Liver (tissue), 9 donors: ENCODE results near the gene SLC2A9. TPM values are rescaled to one million over a fixed set of nuclear protein-coding genes. Genes with fewer than 3 reads are reported as not detected.
A peak's percentile ranks its signal among the peaks of the same experiment; 100 is the strongest.

Experiments used
- DNase-seq: peaks from one replicate; pipeline ENCODE4 v3.0.0-alpha.2; 2017; ENCODE audit warnings: low spot score
- H3K27ac ChIP-seq, 2 donors: one replicate each; pipeline ENCODE4 v1.7.0; 2013; ENCODE audit warnings: inconsistent platforms in 2 of 2, low read length in 2 of 2, control low read depth in 1 of 2, low read depth in 1 of 2, mild to moderate bottlenecking in 1 of 2
- H3K27me3 ChIP-seq, 4 donors: one replicate each; pipeline versions ENCODE4 v1.6.1 to v1.7.0; 2013; ENCODE audit warnings: low read length in 3 of 4, inconsistent platforms in 1 of 4, mild to moderate bottlenecking in 1 of 4, moderate library complexity in 1 of 4; ENCODE audit not compliant: control insufficient read depth in 4 of 4, insufficient read depth in 4 of 4
- H3K36me3 ChIP-seq, 4 donors: one replicate each; pipeline versions ENCODE4 v1.6.1 to v1.7.0; 2013; ENCODE audit warnings: low read length in 3 of 4, mild to moderate bottlenecking in 3 of 4, low read depth in 1 of 4, moderate library complexity in 1 of 4; ENCODE audit not compliant: control insufficient read depth in 4 of 4, insufficient read depth in 3 of 4
- H3K4me1 ChIP-seq, 4 donors: one replicate each; pipeline versions ENCODE4 v1.6.1 to v1.7.0; 2013; ENCODE audit warnings: low read length in 3 of 4, mild to moderate bottlenecking in 3 of 4, moderate library complexity in 1 of 4; ENCODE audit not compliant: control insufficient read depth in 4 of 4, insufficient read depth in 4 of 4
- H3K4me3 ChIP-seq, 3 donors: one replicate each; pipeline versions ENCODE4 v1.6.1 to v1.7.0; 2013; ENCODE audit warnings: low read length in 3 of 3, control low read depth in 1 of 3, low read depth in 1 of 3, mild to moderate bottlenecking in 1 of 3
- H3K9ac ChIP-seq, 2 donors: one replicate each; pipeline ENCODE4 v1.7.0; 2013; ENCODE audit warnings: low read length in 2 of 2, mild to moderate bottlenecking in 2 of 2, moderate library complexity in 2 of 2, control low read depth in 1 of 2, low read depth in 1 of 2
- H3K9me3 ChIP-seq, 4 donors: one replicate each; pipeline versions ENCODE4 v1.6.1 to v1.7.0; 2013; ENCODE audit warnings: low read length in 3 of 4; ENCODE audit not compliant: control insufficient read depth in 4 of 4
- EGR1 ChIP-seq, 2 donors: IDR thresholded peaks; 2 replicates each; pipeline ENCODE4 v1.6.1; 2016 to 2018; ENCODE audit warnings: antibody characterized with exemption in 2 of 2, low read depth in 2 of 2
- FOXA1 ChIP-seq: IDR thresholded peaks from 2 replicates; pipeline ENCODE4 v1.6.1; 2016; ENCODE audit warnings: antibody characterized with exemption
- FOXA2 ChIP-seq: IDR thresholded peaks from 2 replicates; pipeline ENCODE4 v1.6.1; 2016; ENCODE audit warnings: antibody characterized with exemption
- GABPA ChIP-seq, 2 donors: IDR thresholded peaks in 1 of 2; conservative IDR thresholded peaks in 1 of 2; 2 replicates each; pipeline ENCODE4 v1.6.1; 2016; ENCODE audit warnings: antibody characterized with exemption in 2 of 2, mild to moderate bottlenecking in 1 of 2, moderate library complexity in 1 of 2
- HNF4A ChIP-seq, 2 donors: conservative IDR thresholded peaks; 2 replicates each; pipeline ENCODE4 v1.6.1; 2016; ENCODE audit warnings: antibody characterized with exemption in 2 of 2, mild to moderate bottlenecking in 2 of 2
- HNF4G ChIP-seq: IDR thresholded peaks from 2 replicates; pipeline ENCODE4 v1.6.1; 2016; ENCODE audit warnings: antibody characterized with exemption
- JUND ChIP-seq, 2 donors: IDR thresholded peaks; 2 replicates each; pipeline ENCODE4 v1.6.1; 2016; ENCODE audit warnings: antibody characterized with exemption in 2 of 2
- NR2F2 ChIP-seq: IDR thresholded peaks from 2 replicates; pipeline ENCODE4 v1.6.1; 2016; ENCODE audit warnings: antibody characterized with exemption
- RAD21 ChIP-seq, 2 donors: IDR thresholded peaks; 2 replicates each; pipeline ENCODE4 v1.6.1; 2016; ENCODE audit warnings: antibody characterized with exemption in 2 of 2, mild to moderate bottlenecking in 2 of 2
- RXRA ChIP-seq, 2 donors: IDR thresholded peaks; 2 replicates each; pipeline ENCODE4 v1.6.1; 2017 to 2018; ENCODE audit warnings: antibody characterized with exemption in 2 of 2, mild to moderate bottlenecking in 1 of 2
- SP1 ChIP-seq: IDR thresholded peaks from 2 replicates; pipeline ENCODE4 v1.6.1; 2018; ENCODE audit warnings: antibody characterized with exemption, mild to moderate bottlenecking
- TAF1 ChIP-seq: conservative IDR thresholded peaks from 2 replicates; pipeline ENCODE4 v1.6.1; 2016; ENCODE audit warnings: antibody characterized with exemption, mild to moderate bottlenecking
- YY1 ChIP-seq: IDR thresholded peaks from 2 replicates; pipeline ENCODE4 v1.6.1; 2016; ENCODE audit warnings: antibody characterized with exemption, mild to moderate bottlenecking
- whole genome bisulfite sequencing: extraction: QIAGEN DNeasy Blood & Tissue Kit; methylation state at CpG from one replicate; pipeline ENCODE4 v1.1.7; 2013; 5-methylcytosine and 5-hydroxymethylcytosine counted together
- polyA plus RNA-seq, 2 donors: library from polyadenylated mRNA; stranded (reverse) in 1 of 2; unstranded in 1 of 2; fragments of 200-250 nt in 1 of 2; fragments of >200 nt in 1 of 2; fragmentation: Nextera tagmentation in 1 of 2; extraction: Ambion mirVana in 1 of 2; gene quantifications; one replicate each; pipeline versions ENCODE4 v1.2.1 to v1.2.3, GENCODE V29; 2013 to 2015
- total RNA-seq, 2 donors: library from RNA; depleted of rRNA; stranded (reverse); fragments of >200 nt; gene quantifications; one replicate each; pipeline ENCODE4 v1.2.3, GENCODE V29; 2014
- TF ChIP-seq, protein P1 (sequence below): IDR thresholded peaks from 2 replicates; pipeline ENCODE4 v1.6.1; 2016; ENCODE audit warnings: antibody characterized with exemption
- TF ChIP-seq, protein P2 (sequence below): fragments of 150-350 bp; IDR thresholded peaks from 2 replicates; pipeline ENCODE4 v1.5.1; 2017; ENCODE audit warnings: improper control_type of control experiment, low read depth, low read length; ENCODE audit not compliant: missing input control
- TF ChIP-seq, protein P3 (sequence below): IDR thresholded peaks from 2 replicates; pipeline ENCODE4 v1.6.1; 2016; ENCODE audit warnings: antibody characterized with exemption, mild to moderate bottlenecking
- TF ChIP-seq, protein P4 (sequence below): IDR thresholded peaks from 2 replicates; pipeline ENCODE4 v1.6.1; 2016; ENCODE audit warnings: antibody characterized with exemption
- TF ChIP-seq, protein P5 (sequence below): IDR thresholded peaks from 2 replicates; pipeline ENCODE4 v1.6.1; 2016; ENCODE audit warnings: antibody characterized with exemption
- donor health status: healthy.
- donor health status: healthy.
- donor health status: healthy.
- donor health status: healthy.
- donor health status: healthy.

The SLC2A9 gene
- total and polyA plus RNA-seq, 4 donors, result 6.2 to 49.0 (median 21.6) TPM

DNA sequence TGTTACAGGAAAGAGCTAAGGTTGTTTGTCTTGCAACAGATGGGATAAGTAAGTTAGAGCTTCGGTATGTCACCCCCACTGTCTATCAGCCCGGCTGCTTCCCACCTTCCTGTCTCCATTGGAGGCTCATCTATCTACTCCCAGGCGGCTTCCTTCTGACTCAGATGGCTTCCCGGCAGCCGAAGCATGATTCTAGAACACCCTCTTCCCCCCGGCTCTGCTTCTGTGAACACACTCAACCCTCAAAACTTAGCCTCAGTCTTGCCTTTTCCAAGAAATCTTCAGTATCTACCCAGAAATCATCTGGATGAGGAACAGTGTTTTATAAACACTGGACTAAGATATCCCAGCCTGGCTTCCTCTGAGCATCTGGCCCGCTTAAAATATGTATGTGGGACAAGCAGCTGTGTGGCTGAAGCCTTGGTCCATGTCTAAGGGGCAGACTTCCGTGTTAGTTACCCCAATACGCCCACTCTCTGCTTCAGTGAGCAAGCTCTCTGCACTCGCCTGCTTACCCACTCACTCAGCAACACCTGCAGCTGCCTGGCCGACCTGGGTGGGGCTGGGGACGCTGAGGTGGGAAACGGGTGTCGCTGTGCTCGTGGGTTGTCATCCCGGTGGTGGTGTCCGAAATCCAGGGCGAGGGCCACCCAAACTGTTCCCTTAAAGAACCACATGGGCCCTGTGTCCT is 12.0 kb upstream of the SLC2A9 start:
- Histone ChIP-seq H3K9ac (no peak overlapping the region), H3K27me3 (no peaks in the 10 kb centered on the region), H3K9me3 (no peaks in the 10 kb centered on the region), H3K4me1 (peaks cover 0 to 17% (median 7%) of the 10 kb centered on the region in 4 donors), H3K4me3 (no peak overlapping the region), H3K36me3 (no peaks in the 10 kb centered on the region), H3K27ac (peak overlapping the region; percentile 63 to 71)
- no peak for DNase-seq
- TF ChIP-seq, protein P1, sequence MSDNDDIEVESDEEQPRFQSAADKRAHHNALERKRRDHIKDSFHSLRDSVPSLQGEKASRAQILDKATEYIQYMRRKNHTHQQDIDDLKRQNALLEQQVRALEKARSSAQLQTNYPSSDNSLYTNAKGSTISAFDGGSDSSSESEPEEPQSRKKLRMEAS, result no peak
- TF ChIP-seq SP1 (no peak), FOXA1 (no peak), JUND (IDR thresholded peaks at IDR 0.05) (no peak), RAD21 (IDR thresholded peaks at IDR 0.05) (no peak), GABPA (IDR thresholded peaks at IDR 0.05 in 1 of 2, conservative IDR thresholded peaks at IDR 0.05 in 1 of 2) (no peak), TAF1 (no peak)
- TF ChIP-seq, protein P2, sequence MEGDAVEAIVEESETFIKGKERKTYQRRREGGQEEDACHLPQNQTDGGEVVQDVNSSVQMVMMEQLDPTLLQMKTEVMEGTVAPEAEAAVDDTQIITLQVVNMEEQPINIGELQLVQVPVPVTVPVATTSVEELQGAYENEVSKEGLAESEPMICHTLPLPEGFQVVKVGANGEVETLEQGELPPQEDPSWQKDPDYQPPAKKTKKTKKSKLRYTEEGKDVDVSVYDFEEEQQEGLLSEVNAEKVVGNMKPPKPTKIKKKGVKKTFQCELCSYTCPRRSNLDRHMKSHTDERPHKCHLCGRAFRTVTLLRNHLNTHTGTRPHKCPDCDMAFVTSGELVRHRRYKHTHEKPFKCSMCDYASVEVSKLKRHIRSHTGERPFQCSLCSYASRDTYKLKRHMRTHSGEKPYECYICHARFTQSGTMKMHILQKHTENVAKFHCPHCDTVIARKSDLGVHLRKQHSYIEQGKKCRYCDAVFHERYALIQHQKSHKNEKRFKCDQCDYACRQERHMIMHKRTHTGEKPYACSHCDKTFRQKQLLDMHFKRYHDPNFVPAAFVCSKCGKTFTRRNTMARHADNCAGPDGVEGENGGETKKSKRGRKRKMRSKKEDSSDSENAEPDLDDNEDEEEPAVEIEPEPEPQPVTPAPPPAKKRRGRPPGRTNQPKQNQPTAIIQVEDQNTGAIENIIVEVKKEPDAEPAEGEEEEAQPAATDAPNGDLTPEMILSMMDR, result no peak
- TF ChIP-seq, protein P3, sequence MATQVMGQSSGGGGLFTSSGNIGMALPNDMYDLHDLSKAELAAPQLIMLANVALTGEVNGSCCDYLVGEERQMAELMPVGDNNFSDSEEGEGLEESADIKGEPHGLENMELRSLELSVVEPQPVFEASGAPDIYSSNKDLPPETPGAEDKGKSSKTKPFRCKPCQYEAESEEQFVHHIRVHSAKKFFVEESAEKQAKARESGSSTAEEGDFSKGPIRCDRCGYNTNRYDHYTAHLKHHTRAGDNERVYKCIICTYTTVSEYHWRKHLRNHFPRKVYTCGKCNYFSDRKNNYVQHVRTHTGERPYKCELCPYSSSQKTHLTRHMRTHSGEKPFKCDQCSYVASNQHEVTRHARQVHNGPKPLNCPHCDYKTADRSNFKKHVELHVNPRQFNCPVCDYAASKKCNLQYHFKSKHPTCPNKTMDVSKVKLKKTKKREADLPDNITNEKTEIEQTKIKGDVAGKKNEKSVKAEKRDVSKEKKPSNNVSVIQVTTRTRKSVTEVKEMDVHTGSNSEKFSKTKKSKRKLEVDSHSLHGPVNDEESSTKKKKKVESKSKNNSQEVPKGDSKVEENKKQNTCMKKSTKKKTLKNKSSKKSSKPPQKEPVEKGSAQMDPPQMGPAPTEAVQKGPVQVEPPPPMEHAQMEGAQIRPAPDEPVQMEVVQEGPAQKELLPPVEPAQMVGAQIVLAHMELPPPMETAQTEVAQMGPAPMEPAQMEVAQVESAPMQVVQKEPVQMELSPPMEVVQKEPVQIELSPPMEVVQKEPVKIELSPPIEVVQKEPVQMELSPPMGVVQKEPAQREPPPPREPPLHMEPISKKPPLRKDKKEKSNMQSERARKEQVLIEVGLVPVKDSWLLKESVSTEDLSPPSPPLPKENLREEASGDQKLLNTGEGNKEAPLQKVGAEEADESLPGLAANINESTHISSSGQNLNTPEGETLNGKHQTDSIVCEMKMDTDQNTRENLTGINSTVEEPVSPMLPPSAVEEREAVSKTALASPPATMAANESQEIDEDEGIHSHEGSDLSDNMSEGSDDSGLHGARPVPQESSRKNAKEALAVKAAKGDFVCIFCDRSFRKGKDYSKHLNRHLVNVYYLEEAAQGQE, result no peak
- TF ChIP-seq, protein P4, sequence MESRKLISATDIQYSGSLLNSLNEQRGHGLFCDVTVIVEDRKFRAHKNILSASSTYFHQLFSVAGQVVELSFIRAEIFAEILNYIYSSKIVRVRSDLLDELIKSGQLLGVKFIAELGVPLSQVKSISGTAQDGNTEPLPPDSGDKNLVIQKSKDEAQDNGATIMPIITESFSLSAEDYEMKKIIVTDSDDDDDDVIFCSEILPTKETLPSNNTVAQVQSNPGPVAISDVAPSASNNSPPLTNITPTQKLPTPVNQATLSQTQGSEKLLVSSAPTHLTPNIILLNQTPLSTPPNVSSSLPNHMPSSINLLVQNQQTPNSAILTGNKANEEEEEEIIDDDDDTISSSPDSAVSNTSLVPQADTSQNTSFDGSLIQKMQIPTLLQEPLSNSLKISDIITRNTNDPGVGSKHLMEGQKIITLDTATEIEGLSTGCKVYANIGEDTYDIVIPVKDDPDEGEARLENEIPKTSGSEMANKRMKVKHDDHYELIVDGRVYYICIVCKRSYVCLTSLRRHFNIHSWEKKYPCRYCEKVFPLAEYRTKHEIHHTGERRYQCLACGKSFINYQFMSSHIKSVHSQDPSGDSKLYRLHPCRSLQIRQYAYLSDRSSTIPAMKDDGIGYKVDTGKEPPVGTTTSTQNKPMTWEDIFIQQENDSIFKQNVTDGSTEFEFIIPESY, result no peak
- 76% methylated on average over 18 of the region's 18 CpGs for WGBS

DNA sequence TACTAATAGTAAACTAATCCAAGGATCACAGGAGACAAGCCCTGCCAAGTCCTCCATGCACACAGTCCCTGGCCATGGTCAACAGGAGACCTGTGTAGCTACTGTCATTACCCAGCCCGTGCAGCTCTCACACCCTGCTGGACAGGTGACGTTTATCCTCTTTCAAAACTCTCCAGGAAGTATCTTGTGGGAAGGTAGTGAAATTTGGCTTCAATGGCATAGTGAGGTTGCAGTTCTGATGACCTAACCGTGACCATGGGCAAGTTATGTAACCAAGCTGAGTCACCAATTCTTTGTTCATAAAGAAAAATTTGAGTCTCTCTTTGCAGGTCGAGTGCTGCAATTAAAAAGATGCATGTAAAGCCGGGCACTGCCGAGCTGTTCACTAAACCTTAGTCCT is 11.3 kb upstream of the SLC2A9 start:
- H3K9ac ChIP-seq, result no peak overlapping the region
- DNase-seq, result no peak
- H3K27me3 ChIP-seq, result no peaks in the 10 kb centered on the region
- peaks cover 0 to 17% (median 7%) of the 10 kb centered on the region in 4 donors for H3K4me1 ChIP-seq
- no peaks in the 10 kb centered on the region for H3K36me3 ChIP-seq
- 29% methylated on average over 6 of the region's 6 CpGs for WGBS
- H3K27ac ChIP-seq, result peak overlapping the region; percentile 63 to 71
- no peaks in the 10 kb centered on the region for H3K9me3 ChIP-seq
- H3K4me3 ChIP-seq, result no peak overlapping the region
- TF ChIP-seq HNF4A (conservative IDR thresholded peaks at IDR 0.05), result peak; percentile 25 to 67
- TF ChIP-seq FOXA2, result no peak
- TF ChIP-seq NR2F2, result no peak
- TF ChIP-seq JUND (IDR thresholded peaks at IDR 0.05), result peak; percentile 53 to 62
- no peak for TF ChIP-seq YY1
- TF ChIP-seq, protein P5, sequence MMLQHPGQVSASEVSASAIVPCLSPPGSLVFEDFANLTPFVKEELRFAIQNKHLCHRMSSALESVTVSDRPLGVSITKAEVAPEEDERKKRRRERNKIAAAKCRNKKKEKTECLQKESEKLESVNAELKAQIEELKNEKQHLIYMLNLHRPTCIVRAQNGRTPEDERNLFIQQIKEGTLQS, result peak; percentile 66
- peak in 1 of 2 donors; percentile 63 for TF ChIP-seq GABPA (IDR thresholded peaks at IDR 0.05 in 1 of 2, conservative IDR thresholded peaks at IDR 0.05 in 1 of 2)
- TF ChIP-seq HNF4G, result no peak
- TF ChIP-seq SP1, result no peak
- peak; percentile 20 to 78 for TF ChIP-seq RXRA (IDR thresholded peaks at IDR 0.05)
- TF ChIP-seq, protein P3, result no peak
- peak in 1 of 2 donors; percentile 40 for TF ChIP-seq EGR1 (IDR thresholded peaks at IDR 0.05; ENCODE audit: low read depth in 2 of 2)
- TF ChIP-seq, protein P4, result no peak
- no peak for TF ChIP-seq RAD21 (IDR thresholded peaks at IDR 0.05)
